Measurements from ENCODE around the gene HCN1.

- TF ChIP-seq POLR2A (IDR thresholded peaks at IDR 0.05; ENCODE audit: control extremely low read depth in 1 of 2, low read depth in 2 of 2, low read length in 2 of 2): no peak
- TF ChIP-seq RXRA (IDR thresholded peaks at IDR 0.05; ENCODE audit: insufficient read depth, low read depth, low read length): no peak
- TF ChIP-seq CTCF (IDR thresholded peaks at IDR 0.05; ENCODE audit: control extremely low read depth in 1 of 3, insufficient read depth in 1 of 3, low read depth in 1 of 3, low read length in 3 of 3): peak in 1 of 3 experiments; percentile 7; a peak in 1 of 4 replicates
- no peak for TF ChIP-seq BACH1 (IDR thresholded peaks at IDR 0.05; ENCODE audit: low read length)
- peak in 1 of 2 experiments; percentile 22; a peak in 2 of 4 replicates for TF ChIP-seq RAD21 (IDR thresholded peaks at IDR 0.05 in 1 of 2, conservative IDR thresholded peaks at IDR 0.05 in 1 of 2; ENCODE audit: low read depth in 2 of 2, low read length in 2 of 2)
- no peak for TF ChIP-seq SIN3A (conservative IDR thresholded peaks at IDR 0.05 in 1 of 2, IDR thresholded peaks at IDR 0.05 in 1 of 2; ENCODE audit: low read depth in 1 of 2, low read length in 2 of 2)
- no peak for TF ChIP-seq E2F6 (IDR thresholded peaks at IDR 0.05)
- TF ChIP-seq PHF8 (conservative IDR thresholded peaks at IDR 0.05; ENCODE audit: low read depth, low read length): no peak
- no peak for TF ChIP-seq EZH2 (IDR thresholded peaks at IDR 0.05; ENCODE audit: low read depth, low read length, severe bottlenecking)
These were observed 3.7 kb downstream of the HCN1 start for GRCh38 chr5:45692481-45692880.

Measured in H1 (cell line).